HG03378 (cell line): ENCODE measurements around the gene ADAMTSL1.

Experiments used
- ATAC-seq: cut with Tn5 transposase; IDR thresholded peaks from one replicate; pipeline ENCODE4 v1.9.1; 2021; ENCODE audit warnings: mild to moderate bottlenecking, moderate library complexity; ENCODE audit not compliant: unreplicated experiment

The ADAMTSL1 gene

GRCh38 chr9:18639911-18640310 lies 166.0 kb downstream of the ADAMTSL1 start:
- ATAC-seq, result no peak

DNA sequence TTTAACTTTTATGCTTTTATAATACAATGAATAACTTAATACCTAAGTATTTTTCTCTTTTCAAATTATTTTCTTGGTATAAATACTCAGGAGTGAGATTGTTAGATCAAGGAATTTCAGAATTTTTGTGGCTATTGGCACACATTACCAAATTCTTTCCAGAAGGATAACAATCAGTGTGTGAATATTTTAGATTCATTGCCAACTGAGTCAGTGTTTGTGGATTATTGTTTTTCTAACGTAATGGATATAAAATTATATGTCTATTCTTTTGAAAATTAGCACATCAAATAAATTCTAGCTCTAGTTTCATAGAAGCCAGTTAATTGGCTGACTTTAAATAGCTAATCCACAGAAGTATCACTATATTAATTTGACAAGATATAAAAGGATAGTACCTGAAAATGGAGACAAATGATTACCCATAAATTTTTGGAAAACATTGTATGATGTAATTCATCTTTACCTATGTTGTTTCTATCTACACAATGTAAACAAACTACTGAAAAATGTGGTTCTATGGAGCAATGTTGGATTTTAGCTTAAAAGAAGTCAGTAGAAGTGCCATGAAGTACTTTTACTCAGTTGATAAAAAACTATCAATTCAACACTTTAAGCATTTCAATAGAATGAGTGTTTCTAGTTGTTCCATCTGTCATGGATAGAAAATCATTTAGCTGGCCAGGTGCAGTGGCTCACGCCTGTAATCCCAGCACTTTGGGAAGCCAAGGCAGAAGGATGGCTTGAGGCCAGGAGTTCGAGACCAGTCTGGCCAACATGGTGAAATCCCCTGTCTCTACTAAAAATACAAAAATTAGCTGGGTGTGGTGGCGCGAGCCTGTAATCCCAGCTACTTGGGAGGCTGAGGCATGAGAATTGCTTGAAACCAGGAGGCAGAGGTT lies 185.1 kb downstream of the ADAMTSL1 start:
- ATAC-seq, result no peak

DNA sequence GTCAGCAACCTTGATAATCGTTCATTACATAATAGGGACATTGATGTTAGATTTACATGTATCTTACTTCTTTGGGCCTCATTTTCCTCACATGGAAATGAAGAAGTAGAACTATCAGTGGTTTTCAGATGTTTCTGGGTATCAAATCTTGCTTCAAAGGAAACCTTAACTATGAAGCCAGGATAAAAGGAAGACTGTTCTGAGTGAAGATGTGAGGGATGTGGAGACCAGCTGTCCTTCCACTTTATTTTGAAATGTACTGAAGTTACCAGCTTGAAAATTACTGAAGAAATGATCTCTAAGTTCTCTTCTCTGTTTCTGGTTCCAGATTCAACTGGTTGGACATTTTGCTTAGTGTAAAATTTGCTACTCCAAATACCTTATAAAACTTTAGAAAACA lies 186.0 kb downstream of the ADAMTSL1 start:
- ATAC-seq, result no peak

DNA sequence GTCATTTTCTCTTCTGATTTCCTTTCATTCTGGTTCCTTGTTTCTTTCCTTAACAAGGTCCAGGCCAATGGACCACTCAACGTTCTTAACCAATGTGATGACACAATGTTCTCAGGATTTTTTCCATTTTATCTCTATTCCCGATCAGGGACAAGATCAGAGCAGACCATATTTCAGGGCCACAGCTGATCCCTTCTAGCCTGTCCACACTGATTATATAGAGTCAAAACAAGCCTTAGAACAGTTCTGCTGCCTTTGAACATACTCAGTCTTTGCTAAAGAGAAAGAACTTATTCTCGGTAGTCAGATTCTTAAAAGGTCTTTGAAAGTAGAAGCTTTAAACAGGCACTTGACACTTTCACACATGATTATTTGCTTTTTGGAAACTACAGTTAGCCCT lies 188.4 kb downstream of the ADAMTSL1 start:
- ATAC-seq, result no peak

- no peak for ATAC-seq
Observed at GRCh38 chr9:18665947-18666346, 192.0 kb downstream of the ADAMTSL1 start.

- no peak for ATAC-seq
Observed at GRCh38 chr9:18666348-18666747, 192.4 kb downstream of the ADAMTSL1 start.

DNA sequence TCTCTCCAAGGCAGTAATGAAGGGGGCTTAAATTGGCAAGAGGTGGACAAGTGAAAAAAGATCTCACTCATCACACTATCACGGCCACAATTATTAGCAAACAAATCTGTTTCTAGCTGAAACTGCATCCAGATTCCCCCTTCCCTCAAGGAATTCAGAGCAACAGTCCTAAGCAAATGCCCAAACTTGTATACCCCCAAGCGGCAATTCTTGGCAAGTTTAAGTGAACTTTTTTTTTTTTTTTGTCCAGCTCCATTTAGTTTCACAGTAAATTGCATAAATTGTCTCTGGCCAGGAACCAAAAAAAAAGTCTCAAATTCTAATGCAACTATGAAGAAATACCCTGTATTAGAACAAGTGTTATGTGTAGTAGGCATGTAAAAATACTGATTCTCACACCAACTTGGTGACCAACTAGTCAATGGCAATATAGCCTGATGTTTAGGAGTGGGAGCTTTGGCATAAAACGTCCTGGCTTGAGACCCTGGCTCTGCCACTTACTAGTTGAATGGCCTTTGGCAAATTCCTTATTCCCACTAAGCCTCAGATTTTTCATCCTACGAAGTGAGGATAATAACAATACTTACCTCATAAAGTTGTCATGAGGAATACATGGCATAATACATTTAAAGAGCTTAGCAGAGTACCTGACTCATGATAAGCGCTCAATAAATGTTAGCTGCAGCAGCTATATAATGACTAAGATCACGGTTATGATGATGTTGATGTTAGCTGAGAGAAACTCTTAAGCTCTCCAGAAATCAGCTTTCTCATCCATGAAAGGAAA lies 193.2 kb downstream of the ADAMTSL1 start:
- ATAC-seq, result no peak

- no peak for ATAC-seq
Observed at GRCh38 chr9:18668944-18669343, 195.0 kb downstream of the ADAMTSL1 start.

DNA sequence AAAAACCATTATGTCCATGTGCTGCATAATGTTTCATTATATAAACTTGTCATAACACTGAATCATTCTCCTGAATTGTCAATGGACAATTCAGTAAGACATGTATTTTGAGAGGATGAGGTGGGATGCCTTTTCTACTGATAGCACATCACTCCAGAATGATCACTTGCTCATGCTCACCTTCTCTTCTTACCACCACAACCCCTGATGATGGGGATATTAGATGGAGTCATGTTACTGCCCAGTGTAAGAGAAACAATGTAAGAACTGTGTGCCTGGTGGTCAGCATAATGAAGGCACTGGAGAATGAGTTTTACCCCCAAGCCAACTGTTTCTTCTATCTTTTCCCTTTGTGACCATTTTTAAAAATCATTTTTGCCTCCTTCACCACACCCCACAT lies 198.8 kb downstream of the ADAMTSL1 start:
- ATAC-seq, result no peak

DNA sequence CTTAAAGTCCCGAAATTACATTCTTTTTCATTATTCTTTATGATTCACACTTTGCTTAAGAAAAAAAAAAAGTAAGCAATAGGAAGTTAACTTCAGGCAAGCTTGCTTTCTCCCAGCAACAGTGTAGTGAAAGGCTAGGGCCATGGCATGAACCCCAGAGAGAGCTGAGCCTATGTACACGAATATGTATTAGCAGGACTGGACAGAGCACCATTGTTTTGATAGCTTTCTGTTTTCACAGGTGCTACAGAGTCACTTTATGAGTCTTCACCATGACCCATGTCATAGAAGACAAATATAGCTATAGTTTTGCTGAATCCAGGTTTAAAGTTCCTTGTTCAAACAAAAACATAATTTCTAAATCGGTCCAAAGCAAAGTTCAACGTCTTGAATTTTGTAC lies 199.2 kb downstream of the ADAMTSL1 start:
- no peak for ATAC-seq

DNA sequence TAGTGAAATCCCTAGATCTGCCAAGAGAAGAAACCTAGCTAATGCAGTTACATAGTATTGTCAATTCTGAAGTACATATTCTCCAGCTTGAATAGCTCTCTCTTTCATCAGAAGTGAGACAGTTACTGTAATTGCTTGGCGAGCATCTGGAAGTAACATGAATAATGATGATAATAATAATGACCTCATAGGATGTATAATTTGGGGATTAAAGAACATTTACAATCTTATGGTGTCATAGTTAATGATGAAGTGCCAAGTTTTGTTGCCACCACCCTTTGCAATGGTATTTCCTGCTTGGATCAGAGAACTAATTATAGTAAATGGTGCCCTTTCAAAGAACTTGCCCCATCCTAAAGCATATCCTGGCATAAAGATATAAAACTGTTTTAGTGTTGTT lies 201.4 kb downstream of the ADAMTSL1 start:
- no peak for ATAC-seq

- ATAC-seq, result no peak
Observed at GRCh38 chr9:18675973-18676372, 202.0 kb downstream of the ADAMTSL1 start.

- ATAC-seq, result no peak
Observed at GRCh38 chr9:18676525-18676924, 202.6 kb downstream of the ADAMTSL1 start.

- ATAC-seq, result no peak
Observed at GRCh38 chr9:18678821-18679590, 205.1 kb downstream of the ADAMTSL1 start.

DNA sequence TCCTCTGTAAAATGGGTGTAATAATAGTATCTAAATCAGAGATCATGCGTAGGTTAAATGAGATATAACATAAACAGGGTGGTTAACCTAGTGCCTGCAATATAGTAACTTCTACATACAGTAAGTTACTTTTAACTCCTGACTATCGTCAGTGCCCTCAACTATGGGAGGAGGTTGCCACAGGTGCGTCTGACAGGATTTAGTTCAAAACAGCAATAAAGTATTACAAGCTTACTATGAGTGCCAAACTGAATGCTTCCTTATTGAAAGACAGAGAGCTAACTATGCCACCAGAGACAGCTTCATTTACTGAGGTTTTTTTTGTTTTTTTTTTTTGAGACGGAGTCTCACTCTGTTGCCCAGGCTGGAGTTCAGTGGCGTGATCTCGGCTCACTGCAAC lies 209.0 kb downstream of the ADAMTSL1 start:
- no peak for ATAC-seq

GRCh38 chr9:18683312-18683711 lies 209.4 kb downstream of the ADAMTSL1 start:
- ATAC-seq, result no peak

DNA sequence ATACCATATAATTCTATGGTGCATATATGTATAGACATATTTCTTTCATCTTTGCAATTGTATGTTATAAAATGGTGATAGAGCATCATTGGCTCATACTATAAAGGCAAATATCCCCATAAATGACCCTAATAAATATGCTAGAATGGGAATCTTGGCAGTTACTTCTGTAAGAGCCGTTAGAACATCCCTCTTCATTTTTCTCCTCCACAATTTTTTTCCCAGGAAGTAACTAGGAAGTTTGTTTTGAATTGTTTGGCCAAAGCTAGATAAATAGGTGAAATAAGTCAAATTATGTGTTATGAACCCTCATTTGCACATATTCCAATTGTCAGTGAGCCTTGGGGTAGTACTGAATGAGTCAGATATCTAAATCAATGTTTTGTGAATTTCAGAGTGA lies 209.9 kb downstream of the ADAMTSL1 start:
- no peak for ATAC-seq

GRCh38 chr9:18684593-18685317 lies 210.8 kb downstream of the ADAMTSL1 start:
- ATAC-seq, result no peak

DNA sequence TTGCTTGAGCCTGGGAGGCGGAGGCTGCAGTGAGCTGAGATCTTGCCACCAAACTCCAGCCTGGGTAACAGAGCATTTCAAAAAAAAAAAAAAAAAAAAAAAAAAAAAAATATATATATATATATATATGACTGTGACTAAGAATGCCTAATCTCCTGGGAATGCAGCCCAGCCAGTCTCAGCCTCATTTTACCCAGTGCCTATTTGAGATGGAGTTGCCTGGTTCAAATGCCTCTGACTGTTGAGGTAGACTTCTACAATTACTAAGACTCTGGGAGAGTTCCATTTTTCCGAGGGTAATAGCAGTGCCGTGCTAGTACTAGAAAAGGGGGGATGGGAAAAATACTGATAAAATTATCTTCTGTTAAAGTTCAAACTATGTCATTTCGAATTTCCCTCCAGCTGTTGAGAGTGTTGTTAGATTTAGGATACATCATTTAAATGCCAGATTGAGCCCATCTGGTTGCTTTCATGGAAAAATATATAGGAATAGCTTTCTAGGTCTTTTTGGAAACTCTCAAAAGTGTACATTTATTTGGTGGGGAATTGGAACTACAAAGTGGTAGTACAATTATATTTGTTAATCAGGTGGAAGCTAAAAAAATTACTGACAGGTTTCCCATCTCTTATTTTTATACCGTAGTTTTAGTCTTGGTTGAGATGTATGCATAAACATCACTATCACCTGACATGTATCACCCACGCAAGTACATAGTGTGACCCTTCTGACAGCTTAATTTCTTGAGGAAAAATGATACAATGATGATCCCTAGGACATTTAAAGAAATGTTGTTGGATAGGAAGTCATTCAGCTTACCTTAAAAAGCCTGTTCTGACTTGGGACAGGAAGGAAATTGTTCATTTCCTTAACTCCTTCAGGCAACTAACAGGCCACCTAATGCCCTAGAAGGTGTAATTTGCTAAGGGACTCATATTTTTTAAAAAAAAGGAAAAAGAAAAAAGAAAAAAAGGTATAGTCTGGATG lies 214.9 kb downstream of the ADAMTSL1 start:
- no peak for ATAC-seq
